SU-DHL-6 (cell line): ENCODE data around the gene XPO6.

ENCODE experiments used
- H2AFZ ChIP-seq: fragments of 200-600 bp; sonication (generic); 2 replicates; pipeline ENCODE4 v1.6.1; 2014; ENCODE audit warnings: low read depth, mild to moderate bottlenecking, moderate library complexity, mixed read lengths, antibody characterized with exemption, low read length; ENCODE audit not compliant: severe bottlenecking
- H3F3A ChIP-seq: fragments of 200-600 bp; shearing (Covaris generic); 2 replicates; pipeline ENCODE4 v1.6.0; 2016; ENCODE audit warnings: antibody characterized with exemption, mild to moderate bottlenecking; ENCODE audit not compliant: insufficient read depth
- H3K27ac ChIP-seq: fragments of 200-600 bp; sonication (generic); 2 replicates; pipeline ENCODE4 v1.5.1; 2016; ENCODE audit warnings: low read depth, mild to moderate bottlenecking, low read length, moderate library complexity, mixed read lengths
- H3K27me3 ChIP-seq: fragments of 200-600 bp; sonication (generic), shearing (Covaris generic); 2 replicates; pipeline ENCODE4 v1.6.0; 2014; ENCODE audit warnings: mild to moderate bottlenecking, low read length
- H3K36me3 ChIP-seq: fragments of 200-600 bp; sonication (generic); 2 replicates; pipeline ENCODE4 v1.6.1; 2014; ENCODE audit warnings: mild to moderate bottlenecking, low read length, mixed read lengths
- H3K4me2 ChIP-seq: fragments of 300-600, 200-600 bp; shearing (Covaris generic), sonication (generic); 2 replicates; pipeline ENCODE4 v1.6.0; 2014; ENCODE audit warnings: low read length, low read depth, mild to moderate bottlenecking; ENCODE audit not compliant: poor library complexity, severe bottlenecking
- H3K4me3 ChIP-seq: fragments of 200-600 bp; sonication (generic); 2 replicates; pipeline ENCODE4 v1.5.1; 2014; ENCODE audit warnings: antibody characterized with exemption, low read length, mild to moderate bottlenecking, mixed read lengths; ENCODE audit not compliant: insufficient read depth, poor library complexity, severe bottlenecking
- H3K79me2 ChIP-seq: fragments of 200-600 bp; sonication (generic); 2 replicates; pipeline ENCODE4 v1.6.1; 2014; ENCODE audit warnings: mild to moderate bottlenecking, low read length, moderate library complexity; ENCODE audit not compliant: insufficient read depth
- H3K9ac ChIP-seq: fragments of 200-600 bp; sonication (generic); 2 replicates; pipeline ENCODE4 v1.7.0; 2014; ENCODE audit warnings: mild to moderate bottlenecking, low read length
- H3K9me2 ChIP-seq: fragments of 200-600 bp; sonication (generic); replicated peaks from 2 replicates; pipeline ENCODE4 v1.6.1; 2014; ENCODE audit warnings: low read length; ENCODE audit not compliant: insufficient read depth
- H3K9me3 ChIP-seq: fragments of 200-600 bp; sonication (generic); 2 replicates; pipeline ENCODE4 v1.6.1; 2014; ENCODE audit warnings: low read length, mixed read lengths; ENCODE audit not compliant: insufficient read depth
- H4K20me1 ChIP-seq: fragments of 200-600 bp; sonication (generic); 2 replicates; pipeline ENCODE4 v1.6.1; 2014; ENCODE audit warnings: low read depth, mild to moderate bottlenecking, antibody characterized with exemption, low read length, moderate library complexity, mixed read lengths
- CTCF ChIP-seq: fragments of 200-600 bp; sonication (generic); IDR thresholded peaks from one replicate; pipeline ENCODE4 v1.5.1; 2017; ENCODE audit warnings: antibody characterized with exemption, mild to moderate bottlenecking, low read length, moderate library complexity; ENCODE audit not compliant: insufficient read depth, poor library complexity, severe bottlenecking
- EZH2phosphoT487 ChIP-seq: fragments of 200-600 bp; sonication (generic), shearing (Covaris generic); conservative IDR thresholded peaks from 2 replicates; pipeline ENCODE4 v1.6.1; 2018; ENCODE audit warnings: mild to moderate bottlenecking, antibody characterized with exemption, low read length, moderate library complexity, mixed read lengths

The XPO6 gene

GRCh38 chr16:28212532-28212873 is 738 bp upstream of the XPO6 start:
- Histone ChIP-seq H3K27ac (peak overlapping the region; percentile 9; the same call in 1 of the 2 replicates), H3K9me2 (no peaks in the 10 kb centered on the region), H2AFZ (peak overlapping the region; percentile 96), H3K36me3 (peaks cover 1% of the 10 kb centered on the region; the same call in 1 of the 2 replicates), H3K27me3 (no peaks in the 10 kb centered on the region), H4K20me1 (no peaks in the 10 kb centered on the region), H3K4me2 (peak overlapping the region; percentile 55), H3K4me3 (peak overlapping the region; percentile 45), H3K79me2 (peaks cover 40% of the 10 kb centered on the region), H3K9ac (peak overlapping the region; percentile 39), H3K9me3 (no peaks in the 10 kb centered on the region), H3F3A (no peaks in the 10 kb centered on the region)
- TF ChIP-seq EZH2phosphoT487 (no peak), CTCF (no peak)

- H2AFZ ChIP-seq, result no peak overlapping the region
- no peaks in the 10 kb centered on the region for H3F3A ChIP-seq
- no peaks in the 10 kb centered on the region for H3K27me3 ChIP-seq
- peaks cover 5% of the 10 kb centered on the region; the same call in 1 of the 2 replicates for H3K36me3 ChIP-seq
- peak overlapping the region; percentile 87 for H3K9ac ChIP-seq
- no peak for TF ChIP-seq EZH2phosphoT487
- TF ChIP-seq CTCF, result no peak
- peak overlapping the region; percentile 64 for H3K4me3 ChIP-seq
- peaks cover 53% of the 10 kb centered on the region for H3K79me2 ChIP-seq
- H3K9me3 ChIP-seq, result no peaks in the 10 kb centered on the region
- peak overlapping the region; percentile 71 for H3K4me2 ChIP-seq
- H4K20me1 ChIP-seq, result no peaks in the 10 kb centered on the region
- H3K27ac ChIP-seq, result peak overlapping the region; percentile 55
- no peaks in the 10 kb centered on the region for H3K9me2 ChIP-seq
Observed at GRCh38 chr16:28210979-28211588, 681 bp downstream of the XPO6 start.

- H3K36me3 ChIP-seq, result peaks cover 8% of the 10 kb centered on the region; the same call in 1 of the 2 replicates
- H3K9me2 ChIP-seq, result no peaks in the 10 kb centered on the region
- no peaks in the 10 kb centered on the region for H3K9me3 ChIP-seq
- peak overlapping the region; percentile 64 for H3K4me3 ChIP-seq
- H3K9ac ChIP-seq, result peak overlapping the region; percentile 87
- no peak overlapping the region for H2AFZ ChIP-seq
- H3K79me2 ChIP-seq, result peaks cover 60% of the 10 kb centered on the region
- H3F3A ChIP-seq, result no peaks in the 10 kb centered on the region
- H3K27ac ChIP-seq, result 0 out of 2 replicates have a peak overlapping the region, but pooled peaks have one; percentile 55
- H3K27me3 ChIP-seq, result no peaks in the 10 kb centered on the region
- H3K4me2 ChIP-seq, result peak overlapping the region; percentile 71
- no peak for TF ChIP-seq EZH2phosphoT487
- H4K20me1 ChIP-seq, result no peaks in the 10 kb centered on the region
Observed at GRCh38 chr16:28210264-28210663, 1.5 kb downstream of the XPO6 start.

- Histone ChIP-seq H3K9me2 (no peaks in the 10 kb centered on the region), H3F3A (no peaks in the 10 kb centered on the region), H3K4me2 (peak overlapping the region; percentile 1), H3K9me3 (no peaks in the 10 kb centered on the region), H4K20me1 (no peaks in the 10 kb centered on the region), H3K36me3 (peaks cover 16% of the 10 kb centered on the region; the same call in 1 of the 2 replicates), H3K27me3 (no peaks in the 10 kb centered on the region), H3K79me2 (peaks cover 74% of the 10 kb centered on the region), H2AFZ (no peak overlapping the region), H3K4me3 (no peak overlapping the region), H3K27ac (no peak overlapping the region), H3K9ac (no peak overlapping the region)
- TF ChIP-seq CTCF, result no peak
- TF ChIP-seq EZH2phosphoT487, result no peak
Observed at GRCh38 chr16:28208824-28209223, 2.9 kb downstream of the XPO6 start.
